SK-N-SH (cell line): ENCODE data around the gene ASCC1. TPM values are rescaled to one million over a fixed set of nuclear protein-coding genes. Genes with fewer than 3 reads are reported as not detected.

Source experiments
- CTCF ChIA-PET: fragments of 300-600, 350-600 bp; formaldehyde crosslinking; extraction: SDS; loops from one replicate; lab custom pipeline; 2021; lab: Yijun Ruan, JAX
- POLR2A ChIA-PET: fragments of 350-600 bp; sonication (Branson Sonifier 250); formaldehyde crosslinking; extraction: SDS; loops from one replicate; lab custom pipeline; 2020; ENCODE audit warnings: antibody characterized with exemption, inconsistent platforms; lab: Yijun Ruan, JAX
- DNase-seq: peaks from one replicate; pipeline ENCODE4 v3.0.0; 2012
- H2AFZ ChIP-seq: fragments of 200-600 bp; sonication (generic); 2 replicates; pipeline ENCODE4 v1.8.1; 2016; ENCODE audit warnings: antibody characterized with exemption, mild to moderate bottlenecking, low read depth
- H3F3A ChIP-seq: fragments of 200-600 bp; sonication (generic); replicated peaks from 2 replicates; pipeline ENCODE3; 2016; ENCODE audit warnings: antibody characterized with exemption, mild to moderate bottlenecking; ENCODE audit not compliant: insufficient read depth
- H3K27ac ChIP-seq, 2 experiments: fragments of 200-500 bp in 1 of 2; fragments of 200-600 bp in 1 of 2; sonication (Bioruptor generic) in 1 of 2; sonication (generic), shearing (Covaris generic) in 1 of 2; 2 replicates each; pipeline versions ENCODE4 v1.5.1 to v1.6.1; 2014 to 2016; ENCODE audit warnings: low read depth in 2 of 2, inconsistent platforms in 1 of 2, low read length in 1 of 2, mild to moderate bottlenecking in 1 of 2, mixed read lengths in 1 of 2
- H3K27me3 ChIP-seq: fragments of 200-600 bp; sonication (generic), shearing (Covaris generic); 2 replicates; pipeline ENCODE4 v1.6.1; 2016; ENCODE audit warnings: mixed run types; ENCODE audit not compliant: insufficient read depth
- H3K36me3 ChIP-seq, 2 experiments: fragments of 200-500 bp in 1 of 2; fragments of 200-600 bp in 1 of 2; sonication (Bioruptor generic) in 1 of 2; sonication (generic) in 1 of 2; replicated peaks in 1 of 2; 2 replicates each; pipeline versions ENCODE3 to v1.5.1; 2014 to 2016; ENCODE audit warnings: low read length in 1 of 2, mild to moderate bottlenecking in 1 of 2; ENCODE audit not compliant: insufficient read depth in 2 of 2, control insufficient read depth in 1 of 2
- H3K4me1 ChIP-seq, 2 experiments: fragments of 200-500 bp in 1 of 2; fragments of 200-600 bp in 1 of 2; sonication (Bioruptor generic) in 1 of 2; sonication (generic), shearing (Covaris generic) in 1 of 2; 2 replicates each; pipeline versions ENCODE4 v1.5.1 to v1.6.1; 2014 to 2016; ENCODE audit warnings: low read depth in 1 of 2, low read length in 1 of 2, mixed run types in 1 of 2; ENCODE audit not compliant: insufficient read depth in 2 of 2, control insufficient read depth in 1 of 2
- H3K4me2 ChIP-seq: fragments of 200-600 bp; sonication (generic), shearing (Covaris generic); 2 replicates; pipeline ENCODE4 v1.6.1; 2017; ENCODE audit warnings: mixed run types
- H3K4me3 ChIP-seq, 2 experiments: fragments of 200-500 bp in 1 of 2; fragments of 200-600 bp in 1 of 2; sonication (Bioruptor generic) in 1 of 2; sonication (generic), shearing (Covaris generic) in 1 of 2; 2 replicates each; pipeline versions ENCODE4 v1.5.1 to v1.8.1; 2014 to 2016; ENCODE audit warnings: low read depth in 2 of 2, inconsistent platforms in 1 of 2, low read length in 1 of 2, mild to moderate bottlenecking in 1 of 2, mixed read lengths in 1 of 2, moderate library complexity in 1 of 2
- H3K79me2 ChIP-seq: fragments of 200-600 bp; sonication (generic); 2 replicates; pipeline ENCODE4 v1.8.1; 2017; ENCODE audit warnings: mild to moderate bottlenecking; ENCODE audit not compliant: insufficient read depth
- H3K9ac ChIP-seq: fragments of 200-600 bp; sonication (generic); 2 replicates; pipeline ENCODE4 v1.6.1; 2017; ENCODE audit warnings: mixed run types
- H3K9me2 ChIP-seq: fragments of 200-600 bp; sonication (generic); 2 replicates; pipeline ENCODE4 v1.6.1; 2017; ENCODE audit warnings: mixed run types
- H3K9me3 ChIP-seq: fragments of 200-600 bp; sonication (generic); 2 replicates; pipeline ENCODE4 v1.6.1; 2017; ENCODE audit warnings: mixed run types, mild to moderate bottlenecking, moderate library complexity
- H4K20me1 ChIP-seq: fragments of 200-600 bp; sonication (generic); 2 replicates; pipeline ENCODE4 v1.6.1; 2017; ENCODE audit warnings: mild to moderate bottlenecking, mixed run types; ENCODE audit not compliant: insufficient read depth
- ELF1 ChIP-seq: IDR thresholded peaks from 2 replicates; pipeline ENCODE4 v1.4.0; 2012
- EZH2phosphoT487 ChIP-seq: fragments of 200-600 bp; sonication (generic); IDR thresholded peaks from 2 replicates; pipeline ENCODE4 v1.6.1; 2017; ENCODE audit warnings: low read depth, mixed run types, mild to moderate bottlenecking, antibody characterized with exemption, moderate library complexity, borderline replicate concordance
- FOSL2 ChIP-seq: IDR thresholded peaks from 2 replicates; pipeline ENCODE4 v1.4.0; 2012; ENCODE audit warnings: low read depth, mild to moderate bottlenecking, moderate library complexity, borderline replicate concordance
- FOXJ3 ChIP-seq: sonication (generic); formaldehyde crosslinking; IDR thresholded peaks from 2 replicates; pipeline ENCODE4 v1.5.1; 2020; ENCODE audit warnings: mild to moderate bottlenecking, missing genetic modification reagents
- FOXM1 ChIP-seq: IDR thresholded peaks from 2 replicates; pipeline ENCODE4 v1.4.0; 2012; ENCODE audit warnings: low read depth, mild to moderate bottlenecking
- GABPA ChIP-seq: IDR thresholded peaks from 2 replicates; pipeline ENCODE4 v1.4.0; 2012; ENCODE audit warnings: low read depth, mild to moderate bottlenecking
- GATA2 ChIP-seq: sonication (generic); formaldehyde crosslinking; IDR thresholded peaks from 2 replicates; pipeline ENCODE4 v1.5.0; 2020; ENCODE audit warnings: mild to moderate bottlenecking, missing genetic modification reagents
- MXI1 ChIP-seq: IDR thresholded peaks from 2 replicates; pipeline ENCODE4 v1.6.1; 2012; ENCODE audit warnings: mild to moderate bottlenecking, low read depth, low read length, improper control_type of control experiment
- NRF1 ChIP-seq: IDR thresholded peaks from 2 replicates; pipeline ENCODE4 v1.6.1; 2012; ENCODE audit warnings: low read depth, mild to moderate bottlenecking, low read length
- RAD21 ChIP-seq: IDR thresholded peaks from 2 replicates; pipeline ENCODE4 v1.6.1; 2012; ENCODE audit warnings: mild to moderate bottlenecking, low read length
- RCOR1 ChIP-seq: fragments of 150-350 bp; IDR thresholded peaks from 2 replicates; pipeline ENCODE4 v1.6.1; 2017; ENCODE audit warnings: antibody characterized with exemption, low read length
- RFX5 ChIP-seq: IDR thresholded peaks from 2 replicates; pipeline ENCODE4 v1.6.1; 2012; ENCODE audit warnings: mild to moderate bottlenecking, improper control_type of control experiment, low read length
- RXRA ChIP-seq: IDR thresholded peaks from 2 replicates; pipeline ENCODE4 v1.4.0; 2012; ENCODE audit warnings: low read depth, mild to moderate bottlenecking, borderline replicate concordance
- SMC3 ChIP-seq: IDR thresholded peaks from 2 replicates; pipeline ENCODE4 v1.6.1; 2012; ENCODE audit warnings: low read depth, low read length, improper control_type of control experiment
- TAF1 ChIP-seq: IDR thresholded peaks from 2 replicates; pipeline ENCODE4 v1.6.1; 2012; ENCODE audit warnings: low read depth, mild to moderate bottlenecking, low read length, moderate library complexity, borderline replicate concordance
- TCF12 ChIP-seq: IDR thresholded peaks from 2 replicates; pipeline ENCODE4 v1.4.0; 2012
- TEAD4 ChIP-seq: IDR thresholded peaks from 2 replicates; pipeline ENCODE4 v1.4.0; 2012; ENCODE audit warnings: mild to moderate bottlenecking, borderline replicate concordance; ENCODE audit not compliant: insufficient read depth
- YY1 ChIP-seq: IDR thresholded peaks from 2 replicates; pipeline ENCODE4 v1.4.0; 2012; ENCODE audit warnings: low read depth, mild to moderate bottlenecking
- WGBS: methylation state at CpG from one replicate; pipeline ENCODE4 v1.1.6; 2017; ENCODE audit warnings: low lambda C conversion rate; 5-methylcytosine and 5-hydroxymethylcytosine counted together
- polyA plus RNA-seq, 3 experiments: library from polyadenylated mRNA; depleted of rRNA; stranded (reverse); fragments of >200 nt; gene quantifications; 2 replicates each; pipeline ENCODE4 v1.2.3, GENCODE V29; 2012
- TF ChIP-seq, protein P1 (sequence below): IDR thresholded peaks from 2 replicates; pipeline ENCODE4; 2012
- TF ChIP-seq, protein P2 (sequence below): IDR thresholded peaks from 2 replicates; pipeline ENCODE4 v1.4.0; 2012; ENCODE audit warnings: low read depth, borderline replicate concordance
- TF ChIP-seq, protein P3 (sequence below): fragments of 200-600 bp; sonication (generic); IDR thresholded peaks from 2 replicates; pipeline ENCODE4 v1.6.1; 2017; ENCODE audit warnings: antibody characterized with exemption, mild to moderate bottlenecking, moderate library complexity
- TF ChIP-seq, protein P4 (sequence below): IDR thresholded peaks from 2 replicates; pipeline ENCODE4 v1.4.0; 2012; ENCODE audit warnings: low read depth

ASCC1 gene
- polyA plus RNA-seq, 1 of the 3 experiments (the other 2 are of a cell fraction): 15.0 TPM

DNA sequence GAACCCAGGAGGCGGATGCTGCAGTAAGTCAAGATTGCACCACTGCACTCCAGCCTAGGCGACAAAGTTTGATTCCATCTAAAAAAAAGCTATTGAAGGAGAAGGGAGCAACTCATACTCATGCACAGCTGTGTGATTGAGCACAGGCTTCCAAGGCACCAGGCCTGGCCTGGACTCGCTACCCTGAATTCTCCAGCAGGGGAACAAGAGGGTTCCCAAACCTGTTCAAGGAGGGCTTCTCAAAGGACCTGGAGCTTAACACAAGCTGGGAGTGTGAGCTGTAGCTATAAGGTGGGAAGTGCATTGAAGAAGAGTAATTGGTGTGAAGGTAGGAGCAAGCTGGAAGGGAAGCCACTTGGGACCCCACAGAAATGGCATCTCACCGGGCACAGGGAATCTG, 42.5 kb upstream of the ASCC1 start:
- H3K36me3 ChIP-seq: no peaks in the 10 kb centered on the region
- H3K27me3 ChIP-seq: no peaks in the 10 kb centered on the region
- 97% methylated on average over 4 of the region's 4 CpGs for WGBS
- H3K9me2 ChIP-seq: no peaks in the 10 kb centered on the region
- no peak overlapping the region for H3K9ac ChIP-seq
- H3K9me3 ChIP-seq: no peaks in the 10 kb centered on the region
- H3F3A ChIP-seq: no peaks in the 10 kb centered on the region
- no peaks in the 10 kb centered on the region for H3K79me2 ChIP-seq
- H3K4me3 ChIP-seq: no peak overlapping the region
- peaks cover 22 to 34% of the 10 kb centered on the region in 2 experiments for H3K4me1 ChIP-seq
- TF ChIP-seq MXI1: no peak
- no peak for TF ChIP-seq YY1
- TF ChIP-seq FOSL2: no peak
- no peak for TF ChIP-seq FOXM1
- no peak for TF ChIP-seq SMC3
- TF ChIP-seq FOXJ3 (CRISPR knock-in tag): no peak
- TF ChIP-seq TEAD4: no peak
- TF ChIP-seq, protein P1, sequence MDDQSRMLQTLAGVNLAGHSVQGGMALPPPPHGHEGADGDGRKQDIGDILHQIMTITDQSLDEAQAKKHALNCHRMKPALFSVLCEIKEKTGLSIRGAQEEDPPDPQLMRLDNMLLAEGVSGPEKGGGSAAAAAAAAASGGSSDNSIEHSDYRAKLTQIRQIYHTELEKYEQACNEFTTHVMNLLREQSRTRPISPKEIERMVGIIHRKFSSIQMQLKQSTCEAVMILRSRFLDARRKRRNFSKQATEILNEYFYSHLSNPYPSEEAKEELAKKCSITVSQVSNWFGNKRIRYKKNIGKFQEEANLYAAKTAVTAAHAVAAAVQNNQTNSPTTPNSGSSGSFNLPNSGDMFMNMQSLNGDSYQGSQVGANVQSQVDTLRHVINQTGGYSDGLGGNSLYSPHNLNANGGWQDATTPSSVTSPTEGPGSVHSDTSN: no peak
- no peak for TF ChIP-seq ELF1
- no peak for TF ChIP-seq RCOR1
- no peak for TF ChIP-seq GATA2 (CRISPR knock-in tag)
- TF ChIP-seq, protein P2, sequence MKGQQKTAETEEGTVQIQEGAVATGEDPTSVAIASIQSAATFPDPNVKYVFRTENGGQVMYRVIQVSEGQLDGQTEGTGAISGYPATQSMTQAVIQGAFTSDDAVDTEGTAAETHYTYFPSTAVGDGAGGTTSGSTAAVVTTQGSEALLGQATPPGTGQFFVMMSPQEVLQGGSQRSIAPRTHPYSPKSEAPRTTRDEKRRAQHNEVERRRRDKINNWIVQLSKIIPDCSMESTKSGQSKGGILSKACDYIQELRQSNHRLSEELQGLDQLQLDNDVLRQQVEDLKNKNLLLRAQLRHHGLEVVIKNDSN: no peak
- TF ChIP-seq, all 33 proteins: peak for 0
- Histone ChIP-seq H4K20me1 (no peaks in the 10 kb centered on the region), H3K4me2 (no peak overlapping the region), H3K27ac (peak overlapping the region in 1 of 2 experiments; percentile 96; a peak in 1 of 4 replicates), H2AFZ (no peak overlapping the region)
- DNase-seq: no peak
- ChIA-PET CTCF (interaction anchor here (1.0 to 8.2 kb wide), 5 partner anchors 16 to 210 kb away, joined by 3 to 70 read pairs (median 3); partner anchors contain the start of gene DDIT4), POLR2A (interaction anchor here (4.5 to 8.8 kb wide), 2 partner anchors 15 to 62 kb away, joined by 22 to 174 read pairs; partner anchors contain the start of gene DDIT4)

DNA sequence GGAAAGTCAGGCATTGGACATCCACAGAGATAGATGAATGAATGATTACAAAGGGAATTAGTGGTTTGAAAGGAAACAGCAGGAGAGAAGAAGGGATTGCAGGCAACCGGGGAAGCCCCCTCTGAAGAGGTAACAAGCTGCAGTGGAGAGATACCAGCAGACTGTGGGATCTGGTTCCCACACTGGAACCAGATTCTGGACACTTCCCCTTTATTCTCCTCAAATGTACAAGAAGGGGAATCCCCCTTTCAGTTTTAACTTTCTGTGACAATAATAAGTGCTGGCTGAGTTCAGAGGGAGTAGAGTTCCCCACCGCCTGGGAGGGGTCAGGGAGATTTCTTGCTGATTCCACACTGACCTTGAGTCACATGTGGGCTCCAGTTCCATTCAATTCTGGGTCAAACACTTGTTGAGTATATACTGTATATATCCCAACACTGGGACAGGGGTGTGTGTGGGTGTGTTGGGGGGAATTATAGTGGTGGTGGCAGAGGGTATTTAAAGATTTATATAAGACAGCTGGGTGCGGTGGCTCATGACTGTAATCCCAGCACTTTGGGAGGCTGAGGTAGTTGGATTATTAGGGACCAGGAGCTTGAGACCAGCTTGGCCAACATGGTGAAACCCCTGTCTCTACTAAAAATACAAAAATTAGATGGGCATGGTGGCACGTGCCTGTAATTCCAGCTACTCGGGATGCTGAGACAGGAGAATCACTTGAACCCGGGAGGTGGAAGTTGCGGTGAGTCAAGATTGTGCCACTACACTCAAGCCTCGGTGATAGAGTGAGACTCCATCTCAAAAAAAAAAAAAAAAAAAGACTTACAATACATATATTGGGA, 41.2 kb upstream of the ASCC1 start:
- no peaks in the 10 kb centered on the region for H3K36me3 ChIP-seq
- H3K9ac ChIP-seq: no peak overlapping the region
- H3K27ac ChIP-seq: no peak overlapping the region
- TF ChIP-seq NRF1 (no peak), GABPA (no peak), RFX5 (no peak), FOXJ3 (CRISPR knock-in tag) (no peak), FOXM1 (no peak), TAF1 (no peak), EZH2phosphoT487 (no peak), TCF12 (no peak), RXRA (no peak), TEAD4 (no peak), RAD21 (no peak), SMC3 (no peak), ELF1 (no peak), YY1 (no peak)
- TF ChIP-seq, protein P3, sequence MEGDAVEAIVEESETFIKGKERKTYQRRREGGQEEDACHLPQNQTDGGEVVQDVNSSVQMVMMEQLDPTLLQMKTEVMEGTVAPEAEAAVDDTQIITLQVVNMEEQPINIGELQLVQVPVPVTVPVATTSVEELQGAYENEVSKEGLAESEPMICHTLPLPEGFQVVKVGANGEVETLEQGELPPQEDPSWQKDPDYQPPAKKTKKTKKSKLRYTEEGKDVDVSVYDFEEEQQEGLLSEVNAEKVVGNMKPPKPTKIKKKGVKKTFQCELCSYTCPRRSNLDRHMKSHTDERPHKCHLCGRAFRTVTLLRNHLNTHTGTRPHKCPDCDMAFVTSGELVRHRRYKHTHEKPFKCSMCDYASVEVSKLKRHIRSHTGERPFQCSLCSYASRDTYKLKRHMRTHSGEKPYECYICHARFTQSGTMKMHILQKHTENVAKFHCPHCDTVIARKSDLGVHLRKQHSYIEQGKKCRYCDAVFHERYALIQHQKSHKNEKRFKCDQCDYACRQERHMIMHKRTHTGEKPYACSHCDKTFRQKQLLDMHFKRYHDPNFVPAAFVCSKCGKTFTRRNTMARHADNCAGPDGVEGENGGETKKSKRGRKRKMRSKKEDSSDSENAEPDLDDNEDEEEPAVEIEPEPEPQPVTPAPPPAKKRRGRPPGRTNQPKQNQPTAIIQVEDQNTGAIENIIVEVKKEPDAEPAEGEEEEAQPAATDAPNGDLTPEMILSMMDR: no peak
- TF ChIP-seq, protein P4, sequence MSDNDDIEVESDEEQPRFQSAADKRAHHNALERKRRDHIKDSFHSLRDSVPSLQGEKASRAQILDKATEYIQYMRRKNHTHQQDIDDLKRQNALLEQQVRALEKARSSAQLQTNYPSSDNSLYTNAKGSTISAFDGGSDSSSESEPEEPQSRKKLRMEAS: no peak
- TF ChIP-seq, protein P1: no peak
- H3K79me2 ChIP-seq: no peaks in the 10 kb centered on the region
- H3K4me1 ChIP-seq: peaks cover 22 to 33% of the 10 kb centered on the region in 2 experiments
- ChIA-PET POLR2A (interaction anchor here (8.8 kb wide), 1 partner anchor 17 kb away, joined by 174 read pairs; the partner anchor contains the start of gene DDIT4), CTCF (no interaction called here)
- H3K4me3 ChIP-seq: no peak overlapping the region
- no peak for DNase-seq
- H3K9me2 ChIP-seq: no peaks in the 10 kb centered on the region
- no peaks in the 10 kb centered on the region for H3F3A ChIP-seq
- no peaks in the 10 kb centered on the region for H4K20me1 ChIP-seq
- 83% methylated on average over 8 of the region's 8 CpGs for WGBS
- H3K9me3 ChIP-seq: no peaks in the 10 kb centered on the region
- no peak overlapping the region for H2AFZ ChIP-seq
- H3K27me3 ChIP-seq: no peaks in the 10 kb centered on the region
- H3K4me2 ChIP-seq: no peak overlapping the region
